AG04450 (cell line): Measurements from ENCODE around the gene EPSTI1. TPM values are rescaled to one million over a fixed set of nuclear protein-coding genes. Genes with fewer than 3 reads are reported as not detected.

Experiments
- CTCF ChIA-PET: fragments of 300-600, 350-600 bp; formaldehyde crosslinking; extraction: SDS; loops from one replicate; lab custom pipeline; 2022; ENCODE audit warnings: antibody characterized with exemption, inconsistent platforms; lab: Charles Lee
- POLR2A ChIA-PET: fragments of 350-600 bp; formaldehyde crosslinking; extraction: SDS; loops from one replicate; lab custom pipeline; 2021; ENCODE audit warnings: antibody characterized with exemption, inconsistent platforms; lab: Yijun Ruan, JAX
- DNase-seq: peaks from one replicate; pipeline ENCODE4 v3.0.0-alpha.2; 2011; ENCODE audit warnings: low read depth, low spot score
- H3K27ac ChIP-seq: one replicate; pipeline ENCODE4 v1.5.1; 2012; ENCODE audit warnings: low read depth, low read length, control low read depth
- H3K27me3 ChIP-seq: one replicate; pipeline ENCODE4 v1.6.0; 2012; ENCODE audit warnings: low read length; ENCODE audit not compliant: control insufficient read depth, insufficient read depth
- H3K4me3 ChIP-seq: 2 replicates; pipeline ENCODE4 v1.5.1; 2011; ENCODE audit warnings: mild to moderate bottlenecking, low read depth, low read length, control low read depth
- H3K9me3 ChIP-seq: 2 replicates; pipeline ENCODE4 v1.5.1; 2012; ENCODE audit warnings: low read length; ENCODE audit not compliant: control insufficient read depth, insufficient read depth
- CTCF ChIP-seq: IDR thresholded peaks from 2 replicates; pipeline ENCODE4 v1.5.1; 2011; ENCODE audit warnings: low read depth, low read length, control low read depth, inconsistent platforms
- polyA plus RNA-seq: library from polyadenylated mRNA; depleted of rRNA; stranded (reverse); fragments of >200 nt; gene quantifications from 2 replicates; pipeline ENCODE4 v1.2.3, GENCODE V29; 2011

Gene EPSTI1
- polyA plus RNA-seq, 1 experiment: 6.0 TPM

- no peak for TF ChIP-seq CTCF
- Histone ChIP-seq H3K27me3 (no peaks in the 10 kb centered on the region), H3K27ac (no peak overlapping the region), H3K9me3 (no peaks in the 10 kb centered on the region), H3K4me3 (no peak overlapping the region)
- POLR2A ChIA-PET: no interaction called here
- CTCF ChIA-PET: interaction anchor here (0.7 to 1.0 kb wide), 2 partner anchors 19 to 910 kb away, joined by 3 read pairs; no protein-coding TSS in a partner anchor
- DNase-seq: no peak
Observed at GRCh38 chr13:42894765-42895243, 97.2 kb downstream of the EPSTI1 start.

- Histone ChIP-seq H3K4me3 (no peak overlapping the region), H3K9me3 (no peaks in the 10 kb centered on the region), H3K27ac (no peak overlapping the region), H3K27me3 (no peaks in the 10 kb centered on the region)
- CTCF ChIA-PET: no interaction called here
- DNase-seq: no peak
- POLR2A ChIA-PET: no interaction called here
- TF ChIP-seq CTCF: no peak
Observed at GRCh38 chr13:42893214-42893671, 98.8 kb downstream of the EPSTI1 start.

GRCh38 chr13:42892760-42893159 is 99.3 kb downstream of the EPSTI1 start:
- Histone ChIP-seq H3K27ac (no peak overlapping the region), H3K9me3 (no peaks in the 10 kb centered on the region), H3K27me3 (no peaks in the 10 kb centered on the region), H3K4me3 (no peak overlapping the region)
- ChIA-PET CTCF (no interaction called here), POLR2A (no interaction called here)
- DNase-seq: no peak
- no peak for TF ChIP-seq CTCF

GRCh38 chr13:42891591-42891990 is 100.5 kb downstream of the EPSTI1 start:
- no peak for DNase-seq
- H3K4me3 ChIP-seq: no peak overlapping the region
- TF ChIP-seq CTCF: no peak
- ChIA-PET CTCF (interaction anchor here (0.6 kb wide), 1 partner anchor 40 kb away, joined by 3 read pairs; no protein-coding TSS in a partner anchor), POLR2A (no interaction called here)
- no peaks in the 10 kb centered on the region for H3K27me3 ChIP-seq
- no peaks in the 10 kb centered on the region for H3K9me3 ChIP-seq
- H3K27ac ChIP-seq: no peak overlapping the region

- H3K4me3 ChIP-seq: no peak overlapping the region
- TF ChIP-seq CTCF: no peak
- H3K27ac ChIP-seq: no peak overlapping the region
- POLR2A ChIA-PET: no interaction called here
- H3K27me3 ChIP-seq: no peaks in the 10 kb centered on the region
- no peaks in the 10 kb centered on the region for H3K9me3 ChIP-seq
- CTCF ChIA-PET: no interaction called here
- no peak for DNase-seq
Observed at GRCh38 chr13:42885325-42885724, 106.7 kb downstream of the EPSTI1 start.
